A673 (cell line): ENCODE results near the gene MSL1. TPM values are rescaled to one million over a fixed set of nuclear protein-coding genes. Genes with fewer than 3 reads are reported as not detected.

Experiments used
- BruUV-seq: library from RNA; stranded (reverse); fragments of 400-500 nt; replicated peaks from 2 replicates; lab custom pipeline; 2021; lab: Mats Ljungman, UMichigan
- CTCF ChIA-PET: fragments of 300-600 bp; sonication (Branson Sonifier 250); formaldehyde crosslinking; loops from one replicate; lab custom pipeline; 2022; ENCODE audit warnings: antibody characterized with exemption; lab: Charles Lee
- POLR2A ChIA-PET: fragments of 300-600 bp; sonication (Branson Sonifier 250); formaldehyde crosslinking; loops from one replicate; lab custom pipeline; 2022; ENCODE audit warnings: antibody characterized with exemption; ENCODE audit not compliant: low non-redundant PET; lab: Charles Lee
- DNase-seq: peaks from one replicate; pipeline ENCODE4 v3.0.0-alpha.2; 2015; ENCODE audit warnings: low spot score
- H3K27ac ChIP-seq: fragments of 200-600 bp; sonication (generic); 2 replicates; pipeline ENCODE4 v1.5.1; 2016; ENCODE audit warnings: mixed run types, low read depth, mild to moderate bottlenecking, mixed read lengths, antibody characterized with exemption, low read length; ENCODE audit not compliant: poor library complexity, severe bottlenecking
- H3K27me3 ChIP-seq: fragments of 200-600 bp; sonication (generic); replicated peaks from 2 replicates; pipeline ENCODE4 v1.6.1; 2017; ENCODE audit warnings: mixed run types, low read depth, mild to moderate bottlenecking, mixed read lengths, antibody characterized with exemption, low read length; ENCODE audit not compliant: insufficient read depth, poor library complexity
- H3K36me3 ChIP-seq: fragments of 200-600 bp; sonication (generic); 2 replicates; pipeline ENCODE4 v1.6.1; 2016; ENCODE audit warnings: mixed run types, mild to moderate bottlenecking, mixed read lengths, antibody characterized with exemption, low read length; ENCODE audit not compliant: insufficient read depth, poor library complexity, severe bottlenecking
- H3K4me1 ChIP-seq: fragments of 200-600 bp; sonication (generic); 2 replicates; pipeline ENCODE4 v1.6.1; 2017; ENCODE audit warnings: mixed run types, mild to moderate bottlenecking, mixed read lengths, antibody characterized with exemption, low read length; ENCODE audit not compliant: insufficient read depth, poor library complexity, severe bottlenecking
- H3K4me3 ChIP-seq: fragments of 200-600 bp; sonication (generic); 2 replicates; pipeline ENCODE4 v1.5.1; 2016; ENCODE audit warnings: low read depth, mixed run types, mild to moderate bottlenecking, mixed read lengths, low read length; ENCODE audit not compliant: poor library complexity, severe bottlenecking
- H3K9me3 ChIP-seq: fragments of 200-600 bp; sonication (generic); 2 replicates; pipeline ENCODE4 v1.6.1; 2016; ENCODE audit warnings: mixed run types, low read depth, mild to moderate bottlenecking, mixed read lengths, antibody characterized with exemption, low read length; ENCODE audit not compliant: poor library complexity, severe bottlenecking
- EZH2 ChIP-seq: fragments of 200-600 bp; sonication (generic); IDR thresholded peaks from 2 replicates; pipeline ENCODE4 v1.6.1; 2017; ENCODE audit warnings: borderline replicate concordance, low read depth, mild to moderate bottlenecking, mixed read lengths, antibody characterized with exemption, low read length; ENCODE audit not compliant: poor library complexity, severe bottlenecking
- intact Hi-C: fragments of 100-400 bp; cut with micrococcal nuclease; formaldehyde crosslinking; loops from one replicate; pipeline ENCODE4 v1.10.0; 2022; ENCODE audit not compliant: unreplicated experiment
- total RNA-seq: library from RNA; stranded (reverse); gene quantifications from 2 replicates; pipeline ENCODE4 v1.2.3, GENCODE V29; 2021
- TF ChIP-seq, protein P1 (sequence below): fragments of 300-800, 200-600 bp; sonication (generic); conservative IDR thresholded peaks from 2 replicates; pipeline ENCODE4 v1.5.1; 2017; ENCODE audit warnings: low read depth, mild to moderate bottlenecking, antibody characterized with exemption, low read length, moderate library complexity, mixed read lengths

Gene MSL1
- total RNA-seq, 1 experiment from 2014 or later = 59.9 TPM

DNA sequence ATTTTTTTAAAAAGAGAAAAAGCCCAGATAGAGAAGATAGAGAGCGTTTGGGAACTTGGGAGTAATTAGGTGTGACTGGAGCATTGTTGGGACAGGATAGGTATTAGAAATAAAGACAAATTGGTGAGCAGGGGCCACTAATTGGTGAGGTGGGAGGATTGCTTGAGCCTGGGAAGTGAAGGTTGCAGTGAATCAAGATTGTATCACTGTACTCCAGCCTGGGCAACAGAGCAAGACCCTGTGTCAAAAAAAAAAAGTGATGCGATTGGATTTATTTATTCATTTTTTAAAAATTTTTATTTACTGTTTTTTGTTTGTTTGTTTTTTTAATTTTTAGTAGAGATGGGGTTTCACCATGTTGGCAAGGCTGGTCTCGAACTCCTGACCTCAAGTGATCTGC lies 23.7 kb downstream of the MSL1 start:
- intact Hi-C loops = no loop called here
- Histone ChIP-seq H3K9me3 (no peaks in the 10 kb centered on the region), H3K36me3 (peaks cover 14% of the 10 kb centered on the region), H3K27me3 (no peaks in the 10 kb centered on the region), H3K27ac (no peak overlapping the region), H3K4me3 (no peak overlapping the region), H3K4me1 (peaks cover 5% of the 10 kb centered on the region)
- TF ChIP-seq, protein P1, sequence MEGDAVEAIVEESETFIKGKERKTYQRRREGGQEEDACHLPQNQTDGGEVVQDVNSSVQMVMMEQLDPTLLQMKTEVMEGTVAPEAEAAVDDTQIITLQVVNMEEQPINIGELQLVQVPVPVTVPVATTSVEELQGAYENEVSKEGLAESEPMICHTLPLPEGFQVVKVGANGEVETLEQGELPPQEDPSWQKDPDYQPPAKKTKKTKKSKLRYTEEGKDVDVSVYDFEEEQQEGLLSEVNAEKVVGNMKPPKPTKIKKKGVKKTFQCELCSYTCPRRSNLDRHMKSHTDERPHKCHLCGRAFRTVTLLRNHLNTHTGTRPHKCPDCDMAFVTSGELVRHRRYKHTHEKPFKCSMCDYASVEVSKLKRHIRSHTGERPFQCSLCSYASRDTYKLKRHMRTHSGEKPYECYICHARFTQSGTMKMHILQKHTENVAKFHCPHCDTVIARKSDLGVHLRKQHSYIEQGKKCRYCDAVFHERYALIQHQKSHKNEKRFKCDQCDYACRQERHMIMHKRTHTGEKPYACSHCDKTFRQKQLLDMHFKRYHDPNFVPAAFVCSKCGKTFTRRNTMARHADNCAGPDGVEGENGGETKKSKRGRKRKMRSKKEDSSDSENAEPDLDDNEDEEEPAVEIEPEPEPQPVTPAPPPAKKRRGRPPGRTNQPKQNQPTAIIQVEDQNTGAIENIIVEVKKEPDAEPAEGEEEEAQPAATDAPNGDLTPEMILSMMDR = no peak
- TF ChIP-seq EZH2 = no peak
- CTCF ChIA-PET = no interaction called here
- no peak for DNase-seq
- POLR2A ChIA-PET = no interaction called here
- BruUV-seq = no TSS peak

DNA sequence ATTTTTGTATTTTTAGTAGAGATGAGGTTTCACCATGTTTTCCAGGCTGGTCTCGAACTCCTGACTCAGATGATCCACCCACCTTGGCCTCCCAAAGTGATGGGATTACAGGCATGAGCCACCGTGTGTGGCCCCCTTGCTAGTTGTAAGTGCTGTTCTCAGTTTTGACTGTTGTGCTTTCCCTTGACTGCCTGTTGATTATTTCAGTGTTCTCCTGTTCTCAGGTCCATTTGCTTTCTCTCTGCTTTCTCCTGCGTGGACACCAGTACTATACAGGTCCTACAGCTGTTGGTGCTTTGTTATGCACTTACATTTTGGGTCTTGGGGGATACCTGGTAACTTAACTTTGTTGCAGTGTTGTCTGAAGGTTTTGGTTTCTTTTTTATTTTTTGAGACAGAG lies 26.8 kb downstream of the MSL1 start:
- H3K27me3 ChIP-seq = no peaks in the 10 kb centered on the region
- no peak for TF ChIP-seq EZH2
- TF ChIP-seq, protein P1 = no peak
- intact Hi-C loops = no loop called here
- H3K4me3 ChIP-seq = no peak overlapping the region
- no peaks in the 10 kb centered on the region for H3K9me3 ChIP-seq
- no peak for DNase-seq
- H3K36me3 ChIP-seq = peaks cover 12% of the 10 kb centered on the region
- no peaks in the 10 kb centered on the region for H3K4me1 ChIP-seq
- H3K27ac ChIP-seq = no peak overlapping the region
- CTCF ChIA-PET = no interaction called here
- no TSS peak for BruUV-seq
- POLR2A ChIA-PET = no interaction called here

DNA sequence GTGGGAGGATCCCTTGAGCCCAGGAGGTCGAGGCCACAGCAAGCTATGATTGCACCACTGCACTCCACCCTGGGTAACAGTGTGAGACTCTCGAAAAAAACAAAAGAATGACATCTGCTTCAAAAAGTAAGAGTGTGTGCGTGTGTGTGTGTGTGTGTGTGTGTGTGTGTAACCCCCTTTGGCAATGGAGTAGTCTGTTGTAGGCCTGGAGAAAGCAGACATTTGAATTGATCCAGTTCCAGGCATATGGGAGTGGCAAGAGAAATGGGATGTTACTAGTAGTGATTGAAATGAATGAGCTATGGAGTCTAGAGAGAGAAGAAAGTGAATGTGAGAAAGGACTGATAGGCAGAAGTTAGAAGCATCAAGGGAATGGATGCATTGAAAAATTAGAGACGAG lies 28.5 kb downstream of the MSL1 start:
- Histone ChIP-seq H3K4me1 (no peaks in the 10 kb centered on the region), H3K27ac (no peak overlapping the region), H3K9me3 (no peaks in the 10 kb centered on the region), H3K4me3 (no peak overlapping the region), H3K36me3 (peaks cover 16% of the 10 kb centered on the region), H3K27me3 (no peaks in the 10 kb centered on the region)
- ChIA-PET CTCF (no interaction called here), POLR2A (no interaction called here)
- BruUV-seq = no TSS peak
- DNase-seq = no peak
- TF ChIP-seq, protein P1 = no peak
- TF ChIP-seq EZH2 = no peak
- intact Hi-C loops = no loop called here
